DND-41 (cell line): ENCODE data around the gene SLC12A7.

Experiments
- EZH2 ChIP-seq: IDR thresholded peaks from 3 replicates; pipeline ENCODE4 v1.6.1; 2012; ENCODE audit warnings: borderline replicate concordance, low read depth, mild to moderate bottlenecking, moderate library complexity, low read length, inconsistent platforms; ENCODE audit not compliant: severe bottlenecking
- TF ChIP-seq, protein P1 (sequence below): IDR thresholded peaks from 2 replicates; pipeline ENCODE4 v1.5.1; 2012; ENCODE audit warnings: borderline replicate concordance, low read length, moderate library complexity, mild to moderate bottlenecking; ENCODE audit not compliant: poor library complexity, severe bottlenecking; ENCODE audit errors: extremely low read depth

- TF ChIP-seq, protein P1, sequence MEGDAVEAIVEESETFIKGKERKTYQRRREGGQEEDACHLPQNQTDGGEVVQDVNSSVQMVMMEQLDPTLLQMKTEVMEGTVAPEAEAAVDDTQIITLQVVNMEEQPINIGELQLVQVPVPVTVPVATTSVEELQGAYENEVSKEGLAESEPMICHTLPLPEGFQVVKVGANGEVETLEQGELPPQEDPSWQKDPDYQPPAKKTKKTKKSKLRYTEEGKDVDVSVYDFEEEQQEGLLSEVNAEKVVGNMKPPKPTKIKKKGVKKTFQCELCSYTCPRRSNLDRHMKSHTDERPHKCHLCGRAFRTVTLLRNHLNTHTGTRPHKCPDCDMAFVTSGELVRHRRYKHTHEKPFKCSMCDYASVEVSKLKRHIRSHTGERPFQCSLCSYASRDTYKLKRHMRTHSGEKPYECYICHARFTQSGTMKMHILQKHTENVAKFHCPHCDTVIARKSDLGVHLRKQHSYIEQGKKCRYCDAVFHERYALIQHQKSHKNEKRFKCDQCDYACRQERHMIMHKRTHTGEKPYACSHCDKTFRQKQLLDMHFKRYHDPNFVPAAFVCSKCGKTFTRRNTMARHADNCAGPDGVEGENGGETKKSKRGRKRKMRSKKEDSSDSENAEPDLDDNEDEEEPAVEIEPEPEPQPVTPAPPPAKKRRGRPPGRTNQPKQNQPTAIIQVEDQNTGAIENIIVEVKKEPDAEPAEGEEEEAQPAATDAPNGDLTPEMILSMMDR = no peak
- TF ChIP-seq EZH2 = no peak
Measured at GRCh38 chr5:1031306-1031959, 80.4 kb downstream of the SLC12A7 start.
